PFSK-1 (cell line): Measurements from ENCODE around the gene ARAP1.

Source experiments
- FOXP2 ChIP-seq: optimal IDR thresholded peaks from 2 replicates; pipeline ENCODE3; 2011; ENCODE audit warnings: borderline replicate concordance, control low read depth, inconsistent platforms; ENCODE audit not compliant: insufficient read depth; ENCODE audit errors: extremely low read length, extremely low read depth
- POLR2AphosphoS5 ChIP-seq: IDR thresholded peaks from 2 replicates; pipeline ENCODE4 v1.6.1; 2012; ENCODE audit warnings: low read depth, mild to moderate bottlenecking, control low read depth, low read length, moderate library complexity
- SIN3A ChIP-seq: IDR thresholded peaks from 2 replicates; pipeline ENCODE4 v1.6.1; 2012; ENCODE audit warnings: mild to moderate bottlenecking, low read length, moderate library complexity, borderline replicate concordance; ENCODE audit not compliant: insufficient read depth
- TAF1 ChIP-seq: IDR thresholded peaks from 2 replicates; pipeline ENCODE4 v1.6.1; 2012; ENCODE audit warnings: low read length, control low read depth, borderline replicate concordance; ENCODE audit not compliant: insufficient read depth
- TF ChIP-seq, protein P1 (sequence below), 2 experiments: IDR thresholded peaks; 2 replicates each; pipeline versions ENCODE4 v1.6.1 to v1.8.0; 2011 to 2012; ENCODE audit warnings: low read depth in 2 of 2, low read length in 2 of 2, control low read depth in 1 of 2, inconsistent platforms in 1 of 2, mild to moderate bottlenecking in 1 of 2, moderate library complexity in 1 of 2; ENCODE audit not compliant: insufficient read depth in 1 of 2

ARAP1 gene

DNA sequence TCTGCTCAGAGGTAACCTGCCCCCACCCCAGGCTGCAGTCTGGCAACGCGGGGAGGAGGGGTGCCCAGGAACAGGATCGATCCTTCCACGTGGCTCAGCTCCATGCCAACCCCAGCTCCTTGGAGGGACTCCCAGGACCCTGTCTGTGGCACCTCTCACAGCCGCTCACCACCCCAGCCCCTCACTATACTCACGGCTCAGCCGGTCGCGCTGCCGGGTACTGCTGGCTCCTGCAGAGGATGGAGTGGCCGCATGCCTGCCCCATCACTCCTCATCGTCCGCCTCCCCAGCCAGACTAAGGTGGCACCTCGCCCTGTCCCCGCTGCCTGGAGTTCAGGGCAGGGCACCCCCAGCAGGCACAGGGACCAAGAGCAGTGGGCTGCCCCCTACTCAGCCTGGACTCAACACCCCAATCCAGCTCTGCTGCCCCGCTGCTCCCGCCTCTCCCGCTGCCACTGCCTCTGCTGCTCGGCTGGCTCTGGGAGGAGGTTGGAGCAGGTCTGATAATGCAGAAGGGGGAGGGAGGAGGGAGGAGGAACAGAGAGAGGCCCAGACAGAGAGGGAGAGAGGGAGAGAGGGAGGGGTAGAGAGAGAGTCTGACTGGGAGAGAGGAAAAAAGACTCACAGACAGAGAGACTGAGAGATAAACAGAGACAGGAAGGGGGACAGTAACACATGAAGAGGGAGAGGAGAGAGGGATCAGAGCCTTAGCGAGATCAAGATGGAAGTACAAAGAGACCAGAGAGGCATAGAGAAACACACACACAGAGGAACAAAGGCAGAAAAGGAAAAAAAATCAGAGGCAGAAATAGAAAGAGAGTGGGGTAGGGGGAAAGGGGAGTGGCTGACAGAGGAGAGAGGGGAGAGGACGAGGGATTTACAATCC lies 78.0 kb downstream of the ARAP1 start, which contains the start of gene PDE2A:
Gene PDE2A (minus strand): TSS at position 480 of the 886 bp plus-strand sequence. CDS start 215 bp downstream, at position 265.
- TF ChIP-seq, protein P1, sequence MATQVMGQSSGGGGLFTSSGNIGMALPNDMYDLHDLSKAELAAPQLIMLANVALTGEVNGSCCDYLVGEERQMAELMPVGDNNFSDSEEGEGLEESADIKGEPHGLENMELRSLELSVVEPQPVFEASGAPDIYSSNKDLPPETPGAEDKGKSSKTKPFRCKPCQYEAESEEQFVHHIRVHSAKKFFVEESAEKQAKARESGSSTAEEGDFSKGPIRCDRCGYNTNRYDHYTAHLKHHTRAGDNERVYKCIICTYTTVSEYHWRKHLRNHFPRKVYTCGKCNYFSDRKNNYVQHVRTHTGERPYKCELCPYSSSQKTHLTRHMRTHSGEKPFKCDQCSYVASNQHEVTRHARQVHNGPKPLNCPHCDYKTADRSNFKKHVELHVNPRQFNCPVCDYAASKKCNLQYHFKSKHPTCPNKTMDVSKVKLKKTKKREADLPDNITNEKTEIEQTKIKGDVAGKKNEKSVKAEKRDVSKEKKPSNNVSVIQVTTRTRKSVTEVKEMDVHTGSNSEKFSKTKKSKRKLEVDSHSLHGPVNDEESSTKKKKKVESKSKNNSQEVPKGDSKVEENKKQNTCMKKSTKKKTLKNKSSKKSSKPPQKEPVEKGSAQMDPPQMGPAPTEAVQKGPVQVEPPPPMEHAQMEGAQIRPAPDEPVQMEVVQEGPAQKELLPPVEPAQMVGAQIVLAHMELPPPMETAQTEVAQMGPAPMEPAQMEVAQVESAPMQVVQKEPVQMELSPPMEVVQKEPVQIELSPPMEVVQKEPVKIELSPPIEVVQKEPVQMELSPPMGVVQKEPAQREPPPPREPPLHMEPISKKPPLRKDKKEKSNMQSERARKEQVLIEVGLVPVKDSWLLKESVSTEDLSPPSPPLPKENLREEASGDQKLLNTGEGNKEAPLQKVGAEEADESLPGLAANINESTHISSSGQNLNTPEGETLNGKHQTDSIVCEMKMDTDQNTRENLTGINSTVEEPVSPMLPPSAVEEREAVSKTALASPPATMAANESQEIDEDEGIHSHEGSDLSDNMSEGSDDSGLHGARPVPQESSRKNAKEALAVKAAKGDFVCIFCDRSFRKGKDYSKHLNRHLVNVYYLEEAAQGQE (IDR thresholded peaks at IDR 0.05; ENCODE audit: insufficient read depth in 1 of 2, low read depth in 2 of 2, low read length in 2 of 2) = no peak
- TF ChIP-seq POLR2AphosphoS5 = no peak
- no peak for TF ChIP-seq SIN3A
- no peak for TF ChIP-seq FOXP2
- no peak for TF ChIP-seq TAF1

DNA sequence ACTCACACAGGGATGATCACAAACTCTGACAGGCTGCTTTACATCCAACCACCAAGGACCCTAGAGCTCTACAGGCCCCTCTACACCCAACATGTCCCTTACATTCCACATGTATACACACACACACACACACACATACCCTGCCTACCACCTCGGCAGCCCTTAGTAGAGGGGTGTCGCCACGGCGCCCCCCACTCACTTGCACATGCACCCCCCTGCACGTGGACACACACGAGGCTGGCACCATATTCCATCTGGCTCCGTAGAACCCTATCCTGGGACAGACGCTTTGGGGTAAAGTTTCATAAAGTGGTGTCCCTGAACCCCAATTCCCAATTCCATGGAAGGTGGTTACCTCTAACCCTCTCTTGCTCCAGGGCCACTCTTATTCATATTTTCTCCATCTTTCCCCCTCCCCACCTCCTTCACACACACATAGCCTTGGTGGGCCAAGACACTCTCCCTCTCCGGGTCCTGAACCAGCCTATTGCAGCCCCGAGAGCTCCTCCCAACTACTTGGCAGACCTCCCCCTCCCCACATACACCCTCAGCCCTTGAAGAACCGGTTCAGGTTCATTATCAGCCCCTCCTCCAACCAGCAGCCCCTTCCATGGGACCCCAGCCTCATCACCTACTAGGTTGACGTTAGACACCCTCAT lies 78.8 kb downstream of the ARAP1 start:
- TF ChIP-seq FOXP2 = no peak
- TF ChIP-seq, protein P1 (IDR thresholded peaks at IDR 0.05; ENCODE audit: insufficient read depth in 1 of 2, low read depth in 2 of 2, low read length in 2 of 2) = peak; percentile 65 to 90; a peak in 3 of 4 replicates

DNA sequence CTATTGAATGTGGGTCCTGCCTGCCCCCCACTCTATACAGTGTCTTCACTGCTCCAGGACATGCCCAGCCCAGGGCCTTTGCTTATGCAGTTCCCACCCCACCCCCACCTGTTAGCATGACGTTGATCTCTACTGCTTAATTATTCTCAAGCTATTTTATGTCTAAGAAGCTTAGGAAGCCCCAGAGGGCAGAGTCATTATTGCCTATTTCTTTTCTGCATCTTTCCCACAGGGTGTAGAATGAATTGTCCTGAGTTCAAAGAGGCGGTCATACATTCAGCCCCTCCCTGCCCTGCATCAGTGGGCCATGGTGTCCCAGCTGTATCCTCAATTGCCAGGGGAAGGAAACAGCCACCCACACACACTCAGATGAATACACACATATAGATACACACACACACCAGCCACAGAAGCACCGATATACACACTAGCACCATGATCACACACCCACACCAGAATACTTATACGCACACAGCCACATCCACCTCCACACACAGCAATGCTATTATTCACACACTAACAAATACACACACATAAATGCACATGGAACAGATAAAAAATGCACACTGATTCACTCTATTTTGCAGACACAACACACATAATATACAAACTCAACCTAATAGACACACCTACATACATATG lies 79.5 kb downstream of the ARAP1 start:
- TF ChIP-seq, protein P1 (IDR thresholded peaks at IDR 0.05; ENCODE audit: insufficient read depth in 1 of 2, low read depth in 2 of 2, low read length in 2 of 2) = no peak
- no peak for TF ChIP-seq SIN3A

DNA sequence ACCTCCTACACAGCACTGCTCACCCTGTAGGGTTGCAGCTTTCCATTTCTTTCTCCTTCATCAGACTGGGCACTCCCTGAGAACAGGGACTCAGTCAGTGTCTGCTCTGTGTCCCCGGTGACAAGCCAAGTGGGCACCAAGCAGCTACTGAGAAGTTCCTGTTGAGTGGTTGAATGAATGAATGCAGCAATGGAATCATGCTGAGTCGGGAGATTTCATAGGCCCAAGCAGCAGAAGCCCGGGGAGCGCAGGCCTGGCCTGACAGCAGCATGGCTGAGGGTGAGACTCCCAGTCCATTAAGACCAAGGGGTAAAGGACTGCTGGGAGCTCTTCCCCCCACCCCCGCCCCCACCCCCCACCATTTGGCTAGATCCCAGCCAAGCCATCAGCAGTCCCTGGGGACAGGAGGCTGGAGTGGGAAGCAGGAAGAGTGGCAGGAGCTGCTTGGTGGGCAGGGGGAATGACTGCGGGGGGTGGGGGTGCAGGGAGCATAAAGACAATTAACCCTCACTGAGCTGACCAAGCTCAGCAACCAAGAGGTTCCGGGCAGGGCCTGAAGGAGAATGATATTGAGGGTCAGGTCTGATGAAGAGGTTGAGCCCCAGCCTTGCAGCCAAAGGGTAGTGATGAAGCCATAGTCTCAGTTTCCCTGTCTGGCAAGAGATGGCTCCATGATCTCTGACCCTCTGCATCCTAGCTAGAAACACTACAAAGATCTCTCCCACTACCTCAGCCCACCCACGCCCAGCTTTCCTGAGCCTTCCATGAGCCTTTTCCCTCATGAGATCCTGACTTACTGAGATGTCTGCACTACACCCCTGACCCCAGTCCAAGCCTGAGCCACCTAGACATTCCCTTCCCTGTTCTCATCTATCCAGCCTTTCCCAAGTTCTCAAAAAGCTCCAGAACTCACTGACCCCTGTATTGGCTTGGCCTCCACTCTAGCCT lies 80.8 kb downstream of the ARAP1 start:
- TF ChIP-seq SIN3A (no peak), TAF1 (no peak)
- TF ChIP-seq, protein P1 (IDR thresholded peaks at IDR 0.05; ENCODE audit: insufficient read depth in 1 of 2, low read depth in 2 of 2, low read length in 2 of 2) = no peak
